Limb (tissue), 2 donors: ENCODE measurements around the gene RAG1.

Source experiments
- DNase-seq, 2 donors: peaks; one replicate each; pipeline ENCODE4 v3.0.0-alpha.2; 2016; ENCODE audit errors: extremely low spot score in 2 of 2

Gene RAG1

DNA sequence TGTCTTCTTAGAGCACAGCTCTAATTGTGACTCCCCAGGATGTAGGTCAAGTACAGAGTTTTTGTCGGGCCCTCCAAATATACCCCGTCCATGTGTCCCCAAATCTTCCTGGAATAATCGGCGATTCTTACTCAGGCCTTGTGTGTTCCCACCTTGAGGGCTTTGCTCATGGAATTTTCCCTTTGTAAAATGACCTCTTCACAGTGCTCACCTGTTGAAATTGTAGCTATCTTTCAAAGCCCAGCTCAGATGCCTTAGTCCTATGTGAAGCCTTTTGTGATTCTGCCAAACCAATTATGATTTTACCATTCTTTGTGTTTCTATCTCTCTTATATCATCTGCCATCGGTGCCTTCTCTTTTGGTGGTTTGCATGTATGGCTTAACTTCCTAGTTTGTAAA is 60.3 kb downstream of the RAG1 start:
- DNase-seq: no peak

DNA sequence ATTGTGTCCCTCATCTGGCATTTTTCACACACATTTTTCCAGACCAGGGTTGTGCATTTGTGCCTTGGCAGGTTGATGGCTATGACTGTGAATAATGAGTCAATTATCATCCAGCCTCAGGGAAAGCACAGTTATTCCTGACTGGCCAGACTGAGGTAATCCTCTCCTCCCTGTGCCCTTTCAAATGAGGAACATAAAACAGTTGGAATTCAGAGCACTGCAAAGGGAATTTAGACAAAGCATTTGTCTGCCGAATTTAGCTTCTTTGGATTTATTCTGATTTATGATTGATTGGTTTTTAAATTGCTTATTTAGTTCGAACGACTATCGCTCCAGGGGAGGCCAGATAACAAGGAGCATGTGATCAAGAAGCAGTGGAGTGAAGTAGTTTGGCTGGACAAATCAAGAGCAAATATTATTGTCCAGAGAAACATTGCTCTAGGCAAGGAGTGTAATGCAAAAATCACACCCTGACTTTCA is 61.0 kb downstream of the RAG1 start:
- no peak for DNase-seq
